GM10847 (cell line): Measurements from ENCODE around the gene TGM3.

Source experiments
- POLR2A ChIP-seq: IDR thresholded peaks from 2 replicates; pipeline ENCODE4 v1.6.1; 2011; ENCODE audit not compliant: insufficient read length; ENCODE audit errors: extremely low read depth

The TGM3 gene

DNA sequence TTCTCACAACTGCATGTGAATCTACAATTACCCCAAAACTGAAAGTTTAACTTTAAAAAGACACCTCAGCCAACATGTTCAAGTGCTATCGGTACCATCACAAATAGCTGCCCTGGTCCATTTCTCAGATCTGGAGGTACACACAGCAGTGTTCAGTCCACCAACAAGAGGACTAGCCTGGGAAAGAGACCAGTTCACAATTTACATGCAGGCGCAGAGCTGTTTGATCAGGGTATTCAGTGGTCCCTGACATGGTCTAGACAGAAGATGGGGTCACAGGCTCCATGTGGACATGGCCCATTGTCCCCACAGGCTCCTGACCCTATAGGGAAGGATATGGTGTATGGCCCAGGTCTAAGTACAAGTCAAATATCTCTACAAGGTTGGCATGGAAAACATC is 69.3 kb downstream of the TGM3 start:
- no peak for TF ChIP-seq POLR2A

DNA sequence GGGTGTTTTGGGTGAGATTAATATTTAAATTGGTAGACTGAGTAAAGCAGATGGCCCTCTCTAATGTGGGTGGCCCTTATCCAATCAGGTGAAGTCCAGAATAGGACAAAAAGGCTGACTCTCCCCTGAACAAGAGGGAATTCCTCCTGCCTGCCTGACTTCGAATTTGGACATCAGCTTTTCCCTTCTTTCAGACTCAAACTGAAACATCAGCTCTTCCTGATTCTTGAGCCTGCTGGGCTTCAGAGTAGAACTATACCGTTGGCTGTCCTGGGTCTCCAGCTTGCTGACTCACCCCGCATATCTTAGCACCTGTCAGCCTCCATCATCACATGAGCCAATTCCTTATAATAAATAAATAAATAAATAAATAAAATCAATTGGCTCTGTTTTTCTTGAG is 69.9 kb downstream of the TGM3 start:
- TF ChIP-seq POLR2A: no peak

DNA sequence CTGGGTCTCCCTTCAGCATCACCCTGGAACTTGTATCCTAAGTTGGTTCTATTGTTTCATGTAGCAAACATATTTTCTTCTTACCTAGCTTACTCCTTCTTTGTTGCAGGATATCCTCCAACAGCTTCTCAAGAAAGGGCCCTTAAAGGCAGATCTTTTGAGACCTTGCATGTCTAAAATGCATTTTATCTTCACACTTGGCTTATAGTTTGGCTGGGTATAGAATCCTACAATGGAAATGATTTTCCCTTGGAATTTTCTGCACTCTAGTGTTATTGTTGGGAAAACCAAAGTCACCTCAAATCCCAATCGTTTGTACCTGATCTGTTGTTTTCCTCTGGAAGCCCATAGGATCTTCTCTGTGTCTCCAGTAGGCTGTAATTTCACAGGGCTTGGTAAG is 72.8 kb downstream of the TGM3 start:
- no peak for TF ChIP-seq POLR2A

DNA sequence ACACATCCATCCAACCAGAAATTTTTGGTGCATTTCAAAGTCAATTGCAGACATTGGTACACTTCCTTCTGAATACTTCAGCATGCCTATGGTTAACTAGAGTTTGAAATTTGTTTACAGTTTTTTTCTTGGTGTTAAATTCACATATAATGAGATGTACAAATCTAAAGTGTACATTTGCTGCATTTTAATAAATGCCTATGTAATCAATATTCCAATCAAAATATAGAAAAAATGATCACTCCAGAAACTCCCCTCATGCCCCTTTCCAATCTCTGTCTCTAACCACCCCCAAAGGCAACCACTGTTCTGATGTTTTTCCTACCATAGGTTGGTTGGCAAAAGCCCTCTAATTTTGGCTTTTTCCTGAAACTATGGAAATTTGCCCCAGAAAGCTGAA is 77.3 kb downstream of the TGM3 start:
- no peak for TF ChIP-seq POLR2A

DNA sequence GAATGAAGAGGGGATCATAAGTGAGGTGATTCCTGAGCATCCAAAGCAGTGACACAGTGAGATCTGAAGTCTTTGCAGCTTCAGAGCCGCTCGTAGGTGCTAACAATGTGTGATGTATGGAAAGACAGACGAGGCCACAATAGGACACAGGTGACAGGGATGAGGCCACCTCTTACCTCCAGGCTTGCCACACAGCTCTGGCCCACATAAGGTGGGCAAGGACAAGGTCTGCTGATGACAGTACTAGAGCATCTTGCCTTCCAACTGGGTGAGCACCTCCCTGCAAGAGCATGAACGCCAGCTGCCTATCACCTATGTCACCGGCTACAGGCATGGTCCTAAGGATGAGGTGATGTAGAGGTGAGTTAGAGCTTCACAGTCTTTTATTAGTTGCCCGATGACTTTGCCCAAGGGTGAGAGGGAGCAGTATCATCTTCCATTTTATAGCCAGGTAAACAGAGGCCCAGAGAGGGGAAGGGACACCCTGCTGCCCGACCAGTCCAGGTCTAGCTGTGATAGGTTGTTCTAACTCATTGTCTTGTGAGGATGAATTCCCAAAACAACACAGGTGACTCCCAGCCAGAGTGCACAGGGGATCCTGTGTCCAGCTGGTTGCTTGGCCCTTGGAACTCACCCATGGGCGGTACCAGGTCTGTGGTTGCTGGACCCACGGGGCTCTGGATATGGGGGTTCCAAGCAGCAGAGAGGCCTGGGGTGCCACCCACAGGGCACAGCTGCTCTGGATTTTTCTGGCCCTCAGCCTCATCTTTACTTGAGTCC is 78.7 kb downstream of the TGM3 start:
- no peak for TF ChIP-seq POLR2A

DNA sequence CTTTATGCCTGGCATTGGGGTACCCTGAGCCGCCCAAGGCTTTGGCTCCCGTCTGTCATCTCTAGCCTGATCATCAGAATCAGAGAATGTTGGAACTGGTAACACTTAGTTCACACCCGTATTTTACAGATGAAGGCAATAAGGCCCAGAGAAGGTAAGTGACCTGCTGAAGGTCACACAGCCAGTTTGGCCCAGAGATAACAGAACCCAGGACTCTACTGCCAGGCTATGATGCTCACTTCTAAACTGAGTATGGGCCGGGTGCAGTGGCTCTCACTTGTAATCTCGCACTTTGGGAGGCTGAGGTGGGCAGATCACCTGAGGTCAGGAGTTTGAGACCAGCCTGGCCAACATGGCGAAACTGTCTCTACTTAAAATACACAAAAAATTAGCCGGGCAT is 83.1 kb downstream of the TGM3 start:
- TF ChIP-seq POLR2A: no peak

DNA sequence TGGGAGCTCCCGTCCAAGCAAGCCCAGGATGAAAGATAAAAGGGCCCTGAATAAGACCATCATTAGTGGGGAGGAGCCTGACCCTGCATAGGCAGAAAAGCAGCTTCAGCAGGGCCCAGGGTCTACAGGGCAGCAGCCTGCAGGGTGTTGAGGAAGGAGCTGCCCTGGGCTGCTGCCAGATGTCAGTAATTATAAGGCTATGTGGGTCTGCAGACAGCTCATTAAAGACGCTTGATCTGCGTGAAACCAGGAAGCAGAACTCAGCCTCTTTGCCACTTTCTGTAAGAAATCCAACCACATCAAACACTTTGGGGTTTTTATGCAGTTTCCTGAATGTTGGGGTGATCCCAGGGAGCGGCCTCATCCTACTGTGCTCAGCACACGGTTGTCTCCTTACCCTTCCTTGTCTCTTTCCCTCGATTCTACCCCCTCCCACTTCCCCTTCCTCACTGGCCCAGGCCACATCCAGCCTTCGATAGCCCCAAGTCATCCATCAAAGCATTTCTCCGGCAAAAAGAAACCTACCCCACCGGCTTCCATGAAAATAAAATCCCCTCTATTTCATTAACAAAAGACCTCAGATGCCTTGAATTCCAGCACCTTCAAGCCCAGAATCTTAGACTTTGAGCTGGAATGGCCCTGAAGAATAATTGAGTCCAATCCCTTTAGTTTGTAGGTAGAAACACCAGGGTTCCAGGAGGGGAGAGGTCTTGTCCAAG is 83.9 kb downstream of the TGM3 start:
- TF ChIP-seq POLR2A: no peak

DNA sequence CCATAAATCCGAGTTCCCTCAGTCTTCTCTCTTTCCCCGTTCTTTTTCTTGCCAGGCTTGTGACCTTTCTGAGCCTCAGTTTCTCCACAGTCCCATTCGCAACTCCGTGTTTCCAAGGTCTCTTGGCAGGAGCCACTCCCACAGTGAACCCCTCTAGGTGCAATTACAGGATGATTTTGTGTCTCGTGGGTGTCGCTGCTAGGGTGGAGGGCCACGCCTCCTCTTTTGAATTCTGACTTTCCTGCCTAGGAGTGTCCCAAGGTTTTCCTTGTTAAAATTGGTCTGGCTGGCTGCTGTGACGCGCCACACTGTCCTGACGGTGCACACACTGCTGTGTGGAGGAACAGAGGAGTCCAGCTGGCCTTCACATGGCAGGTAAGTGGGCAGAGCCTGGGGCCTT is 84.8 kb downstream of the TGM3 start, which contains the start of gene TGM6:
Gene TGM6 (plus strand): TSS at position 301 of the 400 bp plus-strand sequence. CDS start 68 bp downstream, at position 369.
- TF ChIP-seq POLR2A: no peak

DNA sequence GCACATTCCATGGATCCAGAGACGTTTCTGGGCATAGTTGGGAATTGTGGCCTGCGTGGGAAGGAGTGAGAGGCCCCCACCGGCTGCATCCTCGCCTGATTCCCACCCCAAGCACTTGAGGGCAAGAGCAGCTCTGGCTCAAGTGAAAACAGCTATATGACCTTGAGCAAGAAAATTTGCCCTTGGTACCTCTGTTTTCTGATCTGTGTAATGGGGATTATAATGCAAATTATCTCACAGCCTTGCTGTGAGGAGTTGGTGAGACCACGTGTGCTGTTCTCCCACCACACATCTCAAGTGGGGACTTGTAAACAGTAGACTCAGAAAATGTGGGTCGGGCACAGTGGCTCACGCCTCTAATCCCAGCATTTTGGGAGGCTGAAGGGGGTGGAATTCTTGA is 85.5 kb downstream of the TGM3 start:
- TF ChIP-seq POLR2A: no peak

DNA sequence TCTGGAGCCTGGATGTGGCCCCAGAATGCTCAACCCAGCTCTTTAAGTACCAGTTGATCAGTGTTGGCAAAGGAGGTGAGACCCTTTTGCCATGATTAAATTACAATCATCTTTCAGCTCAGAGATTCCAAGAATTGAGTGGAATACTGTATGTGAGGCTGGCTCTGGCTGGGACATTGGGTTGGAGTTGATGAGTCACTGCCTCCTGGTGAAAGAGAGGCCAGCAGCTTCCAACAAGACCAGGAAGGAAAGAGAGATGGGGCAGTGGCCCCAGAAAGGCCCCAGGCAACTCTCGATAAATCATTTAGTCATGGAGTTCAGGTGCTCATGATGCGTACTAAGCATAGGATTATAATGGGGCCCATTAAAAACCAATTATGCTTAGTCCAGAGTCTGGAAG is 87.0 kb downstream of the TGM3 start:
- TF ChIP-seq POLR2A: no peak

DNA sequence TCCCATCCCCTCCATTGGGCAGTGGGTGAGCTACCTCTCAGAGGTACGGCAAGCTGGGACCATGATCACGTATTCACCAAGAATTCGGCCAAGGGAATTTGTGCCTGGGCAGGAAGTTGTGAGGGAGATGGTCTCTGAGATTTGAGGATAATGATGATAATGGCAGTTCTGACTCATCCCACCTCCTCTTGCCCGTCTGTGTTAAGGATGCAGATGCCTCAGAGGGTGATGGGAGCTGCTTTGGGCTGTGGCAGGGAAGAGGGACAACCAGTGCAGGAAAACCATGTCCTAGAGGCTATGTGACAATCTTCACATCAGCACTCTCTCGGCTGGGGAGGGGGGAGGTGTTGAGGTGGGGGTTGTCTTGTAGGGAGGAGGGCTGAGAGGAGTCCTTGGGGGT is 89.2 kb downstream of the TGM3 start:
- no peak for TF ChIP-seq POLR2A

DNA sequence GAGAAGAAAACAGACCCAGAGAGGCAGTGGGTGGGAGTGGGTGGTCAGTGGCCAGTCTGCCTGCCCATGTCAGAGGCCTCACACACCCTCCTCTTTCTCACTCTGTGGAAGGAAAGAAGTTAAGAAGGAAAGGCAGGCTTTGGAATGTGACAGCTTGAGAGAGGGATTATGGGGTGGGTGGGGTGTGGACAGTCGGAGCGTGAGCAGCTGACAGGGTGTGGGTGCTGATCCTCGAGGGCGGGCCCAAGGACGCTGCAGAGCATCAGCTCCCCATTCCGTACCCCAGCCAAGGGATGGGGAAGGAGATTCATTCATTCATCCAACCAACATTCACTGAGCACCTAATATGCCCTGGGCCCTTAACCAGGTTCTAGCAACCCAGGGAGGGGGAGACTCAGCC is 89.7 kb downstream of the TGM3 start:
- no peak for TF ChIP-seq POLR2A

DNA sequence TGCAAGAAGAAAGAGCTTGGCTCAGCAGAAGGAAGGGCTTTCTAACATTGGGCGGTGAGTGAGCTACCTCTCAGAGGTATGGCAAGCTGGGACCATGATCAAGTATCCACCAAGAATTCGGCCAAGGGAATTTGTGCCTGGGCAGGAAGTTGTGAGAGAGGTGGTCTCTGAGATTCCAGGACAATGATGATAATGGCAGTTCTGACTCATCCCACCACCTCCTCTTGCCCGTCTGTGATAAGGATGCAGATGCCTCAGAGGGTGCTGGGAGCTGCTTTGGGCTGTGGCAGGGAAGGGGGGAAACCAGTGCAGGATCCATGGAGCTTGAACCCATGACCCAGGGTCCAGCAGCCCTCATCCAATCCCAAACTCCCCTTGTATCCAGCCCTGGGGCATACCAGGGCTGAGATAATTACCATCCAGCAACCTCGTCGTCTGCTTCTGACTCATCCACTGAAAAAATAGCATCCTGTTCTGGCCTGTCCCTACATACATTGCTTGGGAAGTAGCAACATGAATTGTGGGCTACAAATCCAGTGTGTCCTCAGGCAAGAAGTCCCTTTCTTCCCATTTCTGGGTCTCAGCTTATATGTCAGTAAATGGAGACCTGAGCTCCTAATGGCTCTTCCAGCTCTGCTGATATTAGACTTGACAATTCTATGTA is 90.8 kb downstream of the TGM3 start:
- no peak for TF ChIP-seq POLR2A

DNA sequence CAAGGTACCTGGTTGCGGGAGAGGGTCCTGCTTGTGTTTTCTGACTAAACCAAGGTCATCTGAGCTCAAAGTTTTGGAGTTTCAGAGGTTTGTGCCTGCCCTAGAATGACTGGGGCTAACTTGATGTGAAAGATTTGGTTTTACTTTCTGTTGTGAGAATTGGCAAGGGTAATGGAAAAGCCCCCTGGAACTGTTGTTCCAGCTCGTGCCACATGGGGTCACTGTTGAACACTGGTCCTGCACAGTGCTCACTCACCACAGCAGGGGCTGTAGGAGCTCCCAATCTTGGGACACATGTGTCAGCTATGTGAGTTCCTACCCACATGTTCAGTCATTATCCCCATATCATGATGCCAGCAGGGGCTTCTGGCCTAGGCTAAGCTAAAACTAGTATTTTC is 91.4 kb downstream of the TGM3 start:
- no peak for TF ChIP-seq POLR2A

DNA sequence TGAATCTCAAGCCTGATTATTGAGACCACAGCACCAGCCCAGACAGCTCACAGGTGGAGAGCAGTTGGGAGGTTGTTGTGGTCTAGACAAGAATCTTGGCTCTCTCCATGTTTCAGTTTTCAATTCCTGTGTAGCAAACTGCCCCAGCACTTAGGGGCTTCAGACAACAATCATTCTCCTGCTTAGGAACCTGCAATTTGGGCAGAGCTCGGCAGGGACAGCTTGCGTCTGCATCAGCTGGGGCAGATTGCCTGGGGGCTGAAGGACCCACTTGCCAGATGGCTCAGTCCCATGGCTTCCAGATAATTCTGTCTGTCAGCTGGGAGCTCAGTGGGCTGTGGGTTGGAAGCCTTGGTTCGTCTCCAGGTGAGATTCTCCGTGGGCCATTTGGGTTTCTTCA is 91.8 kb downstream of the TGM3 start:
- no peak for TF ChIP-seq POLR2A
